ENCODE results near the gene PPP1R14C. TPM values are rescaled to one million over a fixed set of nuclear protein-coding genes. Genes with fewer than 3 reads are reported as not detected.

The PPP1R14C gene
- total RNA-seq, 1 experiment from 2014 or later = 2.5 TPM

DNA sequence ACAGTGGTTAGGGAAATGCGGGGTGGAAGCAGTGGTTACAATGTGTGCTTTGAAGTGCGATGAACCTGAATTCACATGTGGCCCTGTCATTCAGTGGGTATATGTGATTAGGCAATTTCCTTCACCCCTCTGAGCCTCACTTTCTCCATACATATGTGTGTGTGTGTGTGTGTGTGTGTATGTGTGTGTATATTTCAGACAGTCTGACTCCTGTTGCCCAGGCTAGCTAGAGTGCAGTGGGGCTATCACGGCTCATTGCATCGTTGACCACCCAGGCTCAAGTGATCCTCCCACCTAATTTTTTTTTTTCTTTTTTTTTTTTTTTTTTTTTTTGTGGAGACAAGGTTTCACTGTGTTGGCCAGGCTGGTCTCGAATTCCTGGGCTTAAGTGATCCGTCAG, 6.3 kb downstream of the PPP1R14C start:
- POLR2A ChIA-PET = no interaction called here
- H3K36me3 ChIP-seq (ENCODE audit: control insufficient read depth, insufficient read depth, low read length) = no peaks in the 10 kb centered on the region
- BruUV-seq (replicated peaks) = no TSS peak
- CTCF ChIA-PET = no interaction called here
- no peaks in the 10 kb centered on the region for H3K36me3 Mint-ChIP-seq (ENCODE audit: insufficient read depth, unreplicated experiment)
- H3K4me3 ChIP-seq (ENCODE audit: low read depth, low read length) = no peak overlapping the region
- DNase-seq = no peak
- H3K4me3 Mint-ChIP-seq (ENCODE audit: unreplicated experiment) = no peak overlapping the region
- no peaks in the 10 kb centered on the region for H3K9me3 ChIP-seq
- no peak overlapping the region for H3K27ac Mint-ChIP-seq (ENCODE audit: unreplicated experiment)
- no peaks in the 10 kb centered on the region for H3K9me3 Mint-ChIP-seq (ENCODE audit: unreplicated experiment)
- H3K27me3 ChIP-seq (replicated peaks; ENCODE audit: control insufficient read depth, insufficient read depth, low read length) = no peaks in the 10 kb centered on the region; the same call in 1 of the 2 replicates
- peaks cover 11% of the 10 kb centered on the region for H3K4me1 Mint-ChIP-seq (ENCODE audit: low read depth, unreplicated experiment)
- H3K27me3 Mint-ChIP-seq (ENCODE audit: insufficient read depth, unreplicated experiment) = peaks cover 13% of the 10 kb centered on the region
- TF ChIP-seq, protein P1, sequence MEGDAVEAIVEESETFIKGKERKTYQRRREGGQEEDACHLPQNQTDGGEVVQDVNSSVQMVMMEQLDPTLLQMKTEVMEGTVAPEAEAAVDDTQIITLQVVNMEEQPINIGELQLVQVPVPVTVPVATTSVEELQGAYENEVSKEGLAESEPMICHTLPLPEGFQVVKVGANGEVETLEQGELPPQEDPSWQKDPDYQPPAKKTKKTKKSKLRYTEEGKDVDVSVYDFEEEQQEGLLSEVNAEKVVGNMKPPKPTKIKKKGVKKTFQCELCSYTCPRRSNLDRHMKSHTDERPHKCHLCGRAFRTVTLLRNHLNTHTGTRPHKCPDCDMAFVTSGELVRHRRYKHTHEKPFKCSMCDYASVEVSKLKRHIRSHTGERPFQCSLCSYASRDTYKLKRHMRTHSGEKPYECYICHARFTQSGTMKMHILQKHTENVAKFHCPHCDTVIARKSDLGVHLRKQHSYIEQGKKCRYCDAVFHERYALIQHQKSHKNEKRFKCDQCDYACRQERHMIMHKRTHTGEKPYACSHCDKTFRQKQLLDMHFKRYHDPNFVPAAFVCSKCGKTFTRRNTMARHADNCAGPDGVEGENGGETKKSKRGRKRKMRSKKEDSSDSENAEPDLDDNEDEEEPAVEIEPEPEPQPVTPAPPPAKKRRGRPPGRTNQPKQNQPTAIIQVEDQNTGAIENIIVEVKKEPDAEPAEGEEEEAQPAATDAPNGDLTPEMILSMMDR (IDR thresholded peaks at IDR 0.05; ENCODE audit: insufficient read depth in 1 of 2, low read depth in 1 of 2, low read length in 1 of 2, severe bottlenecking in 1 of 2, unreplicated experiment in 1 of 2) = no peak
- intact Hi-C loops (cut with micrococcal nuclease; ENCODE audit: unreplicated experiment) = no loop called here
- H3K4me1 ChIP-seq = peaks cover 11% of the 10 kb centered on the region

- H3K36me3 ChIP-seq (ENCODE audit: control insufficient read depth, insufficient read depth, low read length) = no peaks in the 10 kb centered on the region
- H3K9me3 ChIP-seq = no peaks in the 10 kb centered on the region
- TF ChIP-seq, protein P1 (IDR thresholded peaks at IDR 0.05; ENCODE audit: insufficient read depth in 1 of 2, low read depth in 1 of 2, low read length in 1 of 2, severe bottlenecking in 1 of 2, unreplicated experiment in 1 of 2) = no peak
- H3K27me3 ChIP-seq (replicated peaks; ENCODE audit: control insufficient read depth, insufficient read depth, low read length) = no peaks in the 10 kb centered on the region
- H3K4me3 ChIP-seq (ENCODE audit: low read depth, low read length) = no peak overlapping the region
- H3K36me3 Mint-ChIP-seq (ENCODE audit: insufficient read depth, unreplicated experiment) = no peaks in the 10 kb centered on the region
- peaks cover 11% of the 10 kb centered on the region for H3K4me1 Mint-ChIP-seq (ENCODE audit: low read depth, unreplicated experiment)
- H3K4me3 Mint-ChIP-seq (ENCODE audit: unreplicated experiment) = no peak overlapping the region
- ChIA-PET CTCF (interaction anchor here (0.7 kb wide), 1 partner anchor 449 kb away, joined by 4 read pairs; no protein-coding TSS in a partner anchor), POLR2A (no interaction called here)
- no peak overlapping the region for H3K27ac Mint-ChIP-seq (ENCODE audit: unreplicated experiment)
- DNase-seq = no peak
- no peaks in the 10 kb centered on the region for H3K9me3 Mint-ChIP-seq (ENCODE audit: unreplicated experiment)
- H3K4me1 ChIP-seq = peaks cover 10% of the 10 kb centered on the region
- intact Hi-C loops (cut with micrococcal nuclease; ENCODE audit: unreplicated experiment) = no loop called here
- no TSS peak for BruUV-seq (replicated peaks)
- H3K27me3 Mint-ChIP-seq (ENCODE audit: insufficient read depth, unreplicated experiment) = peaks cover 10% of the 10 kb centered on the region
Measured at GRCh38 chr6:150150458-150150820, 7.6 kb downstream of the PPP1R14C start.

DNA sequence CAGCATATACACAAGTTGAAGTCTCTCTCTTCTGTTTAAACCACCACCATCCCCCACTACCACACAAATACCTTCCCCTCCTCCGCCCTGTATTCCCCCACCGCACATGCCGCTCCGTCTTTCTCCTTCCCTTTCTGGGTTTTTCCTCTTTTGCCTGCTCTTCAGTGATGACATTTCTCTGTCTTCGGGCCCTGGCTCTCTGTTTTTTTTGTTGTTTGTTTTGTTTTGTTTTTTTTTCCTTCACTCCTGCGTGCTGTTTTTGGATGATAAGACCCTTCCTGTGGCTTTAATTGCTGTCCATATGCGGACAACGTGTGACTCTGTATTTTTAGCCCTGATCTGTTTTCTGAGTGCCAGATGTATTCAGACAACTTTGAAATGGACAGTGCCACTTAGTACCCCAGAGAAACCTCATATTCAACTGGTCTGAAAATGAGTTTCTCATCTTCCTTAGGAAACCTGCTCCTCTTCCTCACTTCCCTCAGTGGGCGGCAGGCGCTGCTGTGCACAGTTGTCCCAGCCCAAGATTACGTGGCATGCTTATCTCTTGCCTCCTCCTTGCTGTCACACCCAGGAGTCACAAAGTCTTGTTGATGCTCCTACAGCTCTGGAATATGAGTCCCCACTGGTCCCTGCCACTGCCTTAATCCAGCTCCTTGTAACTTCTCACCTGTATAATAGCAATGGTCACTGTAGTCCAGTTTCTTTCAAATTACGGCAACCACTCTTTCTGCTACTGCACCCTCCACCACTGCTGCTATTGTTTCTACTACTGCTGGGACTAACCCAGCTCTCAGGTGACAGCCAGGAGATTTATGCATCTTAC, 8.2 kb downstream of the PPP1R14C start:
- POLR2A ChIA-PET = no interaction called here
- no peaks in the 10 kb centered on the region for H3K36me3 ChIP-seq (ENCODE audit: control insufficient read depth, insufficient read depth, low read length)
- Mint-ChIP-seq H3K4me3 (ENCODE audit: unreplicated experiment) (no peak overlapping the region), H3K4me1 (ENCODE audit: low read depth, unreplicated experiment) (peaks cover 11% of the 10 kb centered on the region), H3K9me3 (ENCODE audit: unreplicated experiment) (no peaks in the 10 kb centered on the region), H3K27ac (ENCODE audit: unreplicated experiment) (no peak overlapping the region), H3K27me3 (ENCODE audit: insufficient read depth, unreplicated experiment) (peaks cover 10% of the 10 kb centered on the region), H3K36me3 (ENCODE audit: insufficient read depth, unreplicated experiment) (no peaks in the 10 kb centered on the region)
- DNase-seq = no peak
- BruUV-seq (replicated peaks) = no TSS peak
- H3K4me3 ChIP-seq (ENCODE audit: low read depth, low read length) = no peak overlapping the region
- TF ChIP-seq, protein P1 (IDR thresholded peaks at IDR 0.05; ENCODE audit: insufficient read depth in 1 of 2, low read depth in 1 of 2, low read length in 1 of 2, severe bottlenecking in 1 of 2, unreplicated experiment in 1 of 2) = no peak
- H3K9me3 ChIP-seq = no peaks in the 10 kb centered on the region
- CTCF ChIA-PET = no interaction called here
- H3K27me3 ChIP-seq (replicated peaks; ENCODE audit: control insufficient read depth, insufficient read depth, low read length) = no peaks in the 10 kb centered on the region
- intact Hi-C loops (cut with micrococcal nuclease; ENCODE audit: unreplicated experiment) = no loop called here
- H3K4me1 ChIP-seq = peaks cover 5% of the 10 kb centered on the region; the same call in 1 of the 2 replicates

Measured in Caco-2 (cell line).